Transverse colon (tissue), 4 donors: Measurements from ENCODE around the gene SRSF4.

Experiments used
- CTCF ChIP-seq, 5 experiments: fragments of 200-600 bp in 3 of 5; fragments of 450-650 bp in 2 of 5; sonication (generic) in 3 of 5; IDR thresholded peaks; 1 replicate in 2 of 5; 2 replicates in 3 of 5; pipeline ENCODE4 v1.5.1; 2016 to 2017; ENCODE audit warnings: antibody characterized with exemption in 5 of 5, inconsistent platforms in 3 of 5, mild to moderate bottlenecking in 2 of 5, moderate library complexity in 1 of 5
- POLR2A ChIP-seq: fragments of 450-650 bp; IDR thresholded peaks from one replicate; pipeline ENCODE4 v1.6.1; 2016; ENCODE audit warnings: antibody characterized with exemption, mild to moderate bottlenecking, moderate library complexity
- POLR2AphosphoS5 ChIP-seq, 3 donors: sonication (generic); formaldehyde crosslinking; IDR thresholded peaks; one replicate each; pipeline ENCODE4 v1.6.1; 2016; ENCODE audit warnings: antibody characterized with exemption in 3 of 3

GRCh38 chr1:29171089-29171488 is 10.6 kb downstream of the SRSF4 start:
- TF ChIP-seq CTCF (IDR thresholded peaks at IDR 0.05) (no peak), POLR2A (no peak), POLR2AphosphoS5 (IDR thresholded peaks at IDR 0.05) (no peak)
